Smooth muscle cell (in vitro differentiated cells): ENCODE results near the gene CBFA2T3. TPM values are rescaled to one million over a fixed set of nuclear protein-coding genes. Genes with fewer than 3 reads are reported as not detected.

ENCODE experiments used
- DNase-seq: peaks from one replicate; lab custom pipeline; 2025; ENCODE audit not compliant: unreplicated experiment; lab: John Stamatoyannopoulos, UW
- H2AFZ ChIP-seq: fragments of 200-600 bp; sonication (generic); 2 replicates; pipeline ENCODE4 v1.6.0; 2016; ENCODE audit warnings: antibody characterized with exemption, low read depth, mild to moderate bottlenecking
- H3F3A ChIP-seq: fragments of 200-600 bp; sonication (generic); 2 replicates; pipeline ENCODE4 v1.6.0; 2017; ENCODE audit warnings: antibody characterized with exemption, low read depth
- H3K27ac ChIP-seq: fragments of 200-600 bp; sonication (generic); 2 replicates; pipeline ENCODE4 v1.5.1; 2016; ENCODE audit warnings: low read depth, mild to moderate bottlenecking
- H3K27me3 ChIP-seq: fragments of 200-600 bp; sonication (generic); 2 replicates; pipeline ENCODE4 v1.6.1; 2016; ENCODE audit warnings: low read depth, mild to moderate bottlenecking
- H3K36me3 ChIP-seq: fragments of 200-600 bp; sonication (generic); 2 replicates; pipeline ENCODE4 v1.5.1; 2016; ENCODE audit warnings: low read depth
- H3K4me1 ChIP-seq: fragments of 200-600 bp; sonication (generic); 2 replicates; pipeline ENCODE4 v1.5.1; 2016; ENCODE audit warnings: low read depth
- H3K4me2 ChIP-seq: fragments of 200-600 bp; sonication (generic); 2 replicates; pipeline ENCODE4 v1.6.0; 2016; ENCODE audit warnings: mild to moderate bottlenecking
- H3K4me3 ChIP-seq: fragments of 200-600 bp; sonication (generic); 2 replicates; pipeline ENCODE4 v1.5.1; 2016; ENCODE audit warnings: mild to moderate bottlenecking
- H3K79me2 ChIP-seq: fragments of 200-600 bp; sonication (generic); 2 replicates; pipeline ENCODE4 v1.6.0; 2016; ENCODE audit warnings: low read depth, mild to moderate bottlenecking
- H3K9ac ChIP-seq: fragments of 200-600 bp; sonication (generic); 2 replicates; pipeline ENCODE4 v1.6.0; 2016; ENCODE audit warnings: low read depth
- H3K9me3 ChIP-seq: fragments of 200-600 bp; sonication (generic); replicated peaks from 2 replicates; pipeline ENCODE4 v1.5.1; 2016; ENCODE audit warnings: low read depth
- H4K20me1 ChIP-seq: fragments of 200-600 bp; sonication (generic); 2 replicates; pipeline ENCODE4 v1.6.0; 2016; ENCODE audit warnings: low read depth
- CTCF ChIP-seq: fragments of 200-600 bp; sonication (generic); IDR thresholded peaks from 2 replicates; pipeline ENCODE4 v1.5.1; 2017; ENCODE audit warnings: borderline replicate concordance, mild to moderate bottlenecking, antibody characterized with exemption; ENCODE audit not compliant: insufficient read depth, poor library complexity, severe bottlenecking
- WGBS: methylation state at CpG from one replicate; pipeline ENCODE4 v1.1.7; 2016; ENCODE audit warnings: low lambda C conversion rate; 5-methylcytosine and 5-hydroxymethylcytosine counted together
- polyA plus RNA-seq: library from polyadenylated mRNA; unstranded; fragments of >200 nt; fragmentation: Nextera tagmentation; extraction: Ambion mirVana; gene quantifications from 2 replicates; pipeline ENCODE4 v1.2.1, GENCODE V29; 2016
- total RNA-seq: library from RNA; depleted of rRNA; stranded (reverse); fragments of >200 nt; gene quantifications from 2 replicates; pipeline ENCODE4 v1.2.3, GENCODE V29; 2014

The CBFA2T3 gene
- total and polyA plus RNA-seq, 2 experiments from 2014 or later: 0.25 TPM; not detected in 1

GRCh38 chr16:88960516-88960915 is 16.5 kb downstream of the CBFA2T3 start:
- no peak for DNase-seq
- no peak overlapping the region for H2AFZ ChIP-seq
- no peaks in the 10 kb centered on the region for H3K79me2 ChIP-seq
- no peak overlapping the region for H3K4me3 ChIP-seq
- no peak overlapping the region for H3K9ac ChIP-seq
- H3K27me3 ChIP-seq: peaks cover 5% of the 10 kb centered on the region
- no peak for TF ChIP-seq CTCF
- H3F3A ChIP-seq: no peaks in the 10 kb centered on the region
- H3K36me3 ChIP-seq: no peaks in the 10 kb centered on the region
- no peaks in the 10 kb centered on the region for H4K20me1 ChIP-seq
- 85% methylated on average over 3 of the region's 3 CpGs for WGBS
- no peak overlapping the region for H3K27ac ChIP-seq
- no peak overlapping the region for H3K4me2 ChIP-seq
- no peaks in the 10 kb centered on the region for H3K4me1 ChIP-seq
- H3K9me3 ChIP-seq: no peaks in the 10 kb centered on the region

- no peak overlapping the region for H3K27ac ChIP-seq
- DNase-seq: no peak
- 96% methylated on average over 18 of the region's 18 CpGs for WGBS
- no peaks in the 10 kb centered on the region for H3K79me2 ChIP-seq
- no peaks in the 10 kb centered on the region for H3K36me3 ChIP-seq
- peaks cover 5% of the 10 kb centered on the region for H3K27me3 ChIP-seq
- H3F3A ChIP-seq: no peaks in the 10 kb centered on the region
- no peaks in the 10 kb centered on the region for H3K4me1 ChIP-seq
- H2AFZ ChIP-seq: no peak overlapping the region
- no peaks in the 10 kb centered on the region for H3K9me3 ChIP-seq
- no peak overlapping the region for H3K9ac ChIP-seq
- H3K4me3 ChIP-seq: no peak overlapping the region
- no peaks in the 10 kb centered on the region for H4K20me1 ChIP-seq
- H3K4me2 ChIP-seq: no peak overlapping the region
- no peak for TF ChIP-seq CTCF
Measured at GRCh38 chr16:88959022-88959421, 18.0 kb downstream of the CBFA2T3 start.

GRCh38 chr16:88957887-88958577 is 19.0 kb downstream of the CBFA2T3 start:
- H3F3A ChIP-seq: no peaks in the 10 kb centered on the region
- H3K27ac ChIP-seq: no peak overlapping the region
- H3K79me2 ChIP-seq: no peaks in the 10 kb centered on the region
- H3K9me3 ChIP-seq: no peaks in the 10 kb centered on the region
- H3K4me3 ChIP-seq: no peak overlapping the region
- H3K27me3 ChIP-seq: peaks cover 5% of the 10 kb centered on the region
- H3K4me1 ChIP-seq: no peaks in the 10 kb centered on the region
- no peak overlapping the region for H3K9ac ChIP-seq
- H3K36me3 ChIP-seq: no peaks in the 10 kb centered on the region
- no peak overlapping the region for H2AFZ ChIP-seq
- no peak for TF ChIP-seq CTCF
- WGBS: 87% methylated on average over 25 of the region's 25 CpGs
- no peak overlapping the region for H3K4me2 ChIP-seq
- H4K20me1 ChIP-seq: no peaks in the 10 kb centered on the region
- DNase-seq: no peak

GRCh38 chr16:88957433-88957767 is 19.6 kb downstream of the CBFA2T3 start:
- Histone ChIP-seq H2AFZ (no peak overlapping the region), H3K4me2 (no peak overlapping the region), H3K9me3 (no peaks in the 10 kb centered on the region), H3K79me2 (no peaks in the 10 kb centered on the region), H3K9ac (no peak overlapping the region), H4K20me1 (no peaks in the 10 kb centered on the region), H3K27ac (no peak overlapping the region), H3K4me3 (no peak overlapping the region), H3F3A (no peaks in the 10 kb centered on the region), H3K27me3 (peaks cover 5% of the 10 kb centered on the region), H3K4me1 (no peaks in the 10 kb centered on the region), H3K36me3 (no peaks in the 10 kb centered on the region)
- no peak for TF ChIP-seq CTCF
- 88% methylated on average over 9 of the region's 9 CpGs for WGBS
- no peak for DNase-seq
